WI38 (cell line): ENCODE results near the gene PCP4L1.
A peak's percentile ranks its signal among the peaks of the same experiment; 100 is the strongest.

Experiments used
- H3K4me3 ChIP-seq: 2 replicates; pipeline ENCODE4 v1.5.1; 2011; ENCODE audit warnings: low read depth, mild to moderate bottlenecking, control low read depth, low read length
- CTCF ChIP-seq: IDR thresholded peaks from 2 replicates; pipeline ENCODE4 v1.5.1; 2012; ENCODE audit warnings: low read depth, mild to moderate bottlenecking, control low read depth, low read length

The PCP4L1 gene

GRCh38 chr1:161225534-161226319, 32.8 kb upstream of the PCP4L1 start, which contains the start of gene TOMM40L:
TOMM40L (plus strand) TSS chr1:161226060; CDS start chr1:161226490, 430 bp downstream.
- peak within 1 kb of the TSS; percentile 75 for H3K4me3 ChIP-seq
- TF ChIP-seq CTCF = peak; percentile 55

DNA sequence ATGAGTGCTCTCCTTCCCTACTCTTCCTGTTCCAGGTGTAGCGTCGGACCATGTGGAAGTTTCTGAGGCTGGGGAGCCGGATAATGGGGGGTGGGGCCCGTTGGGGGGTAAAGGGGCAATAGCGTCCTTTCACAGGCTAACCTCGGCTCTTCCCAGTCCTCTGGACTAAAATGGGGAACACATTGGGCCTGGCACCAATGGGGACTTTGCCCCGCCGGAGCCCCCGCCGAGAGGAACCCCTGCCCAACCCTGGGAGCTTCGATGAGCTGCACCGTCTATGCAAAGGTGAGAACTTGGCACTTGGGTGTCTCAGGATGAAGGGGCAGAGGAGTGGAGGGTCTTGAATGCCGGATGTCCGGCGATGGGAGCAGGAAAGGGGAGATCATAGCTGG, 32.2 kb upstream of the PCP4L1 start:
- H3K4me3 ChIP-seq = peak overlapping the region; percentile 75
- no peak for TF ChIP-seq CTCF

GRCh38 chr1:161226759-161227158, 31.8 kb upstream of the PCP4L1 start:
- no peak for TF ChIP-seq CTCF
- peak overlapping the region; percentile 75 for H3K4me3 ChIP-seq

GRCh38 chr1:161227196-161227871, 31.2 kb upstream of the PCP4L1 start:
- peak; percentile 69 for TF ChIP-seq CTCF
- H3K4me3 ChIP-seq = peak overlapping the region; percentile 12; the same call in 1 of the 2 replicates

- no peak for TF ChIP-seq CTCF
- no peak overlapping the region for H3K4me3 ChIP-seq
These were observed 30.5 kb upstream of the PCP4L1 start for GRCh38 chr1:161228032-161228431.

DNA sequence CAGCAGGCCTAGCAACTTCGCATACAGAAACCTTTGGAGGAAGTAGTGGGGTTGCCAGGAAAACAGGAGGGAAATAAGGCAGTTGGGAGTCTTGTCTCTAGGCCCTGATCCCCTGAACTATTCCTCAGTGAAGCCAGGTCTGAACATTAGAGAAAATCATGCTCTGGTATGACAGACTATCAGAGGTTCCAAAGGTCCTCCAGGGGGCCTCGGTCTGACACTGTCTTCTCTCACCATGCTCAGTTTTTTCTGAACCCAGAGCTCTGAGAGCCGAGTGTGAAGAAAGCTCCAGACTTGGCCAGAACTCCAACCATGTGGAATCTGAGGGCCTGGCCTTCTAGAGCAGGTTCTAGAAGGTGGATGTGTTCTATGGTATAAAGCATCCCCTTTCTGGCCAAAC, 28.6 kb upstream of the PCP4L1 start:
- H3K4me3 ChIP-seq = no peak overlapping the region
- no peak for TF ChIP-seq CTCF

GRCh38 chr1:161230762-161231161, 27.8 kb upstream of the PCP4L1 start:
- no peak for TF ChIP-seq CTCF
- no peak overlapping the region for H3K4me3 ChIP-seq
